Activated naive CD4-positive, alpha-beta T cell treated with anti-CD3 and anti-CD28 coated beads, Interleukin-2, amount 10 ng/mL, durations not matched to agents 7 days and 5 days (primary cell): ENCODE data around the gene CMC1.

ENCODE experiments used
- CTCF ChIA-PET: fragments of 350-600 bp; sonication (Branson Sonifier 250); formaldehyde crosslinking; loops from one replicate; lab custom pipeline; 2021; ENCODE audit warnings: antibody characterized with exemption; lab: Charles Lee
- DNase-seq: peaks from one replicate; pipeline ENCODE4 v3.0.0-alpha.2; 2020
- H3K27ac Mint-ChIP-seq: one replicate; pipeline ENCODE4 v1.8.0; 2021; ENCODE audit warnings: mild to moderate bottlenecking, moderate library complexity, mixed read lengths
- H3K27me3 Mint-ChIP-seq: one replicate; pipeline ENCODE4 v1.8.0; 2021; ENCODE audit warnings: mild to moderate bottlenecking, mixed read lengths
- H3K36me3 Mint-ChIP-seq: one replicate; pipeline ENCODE4 v1.8.0; 2021; ENCODE audit warnings: mixed read lengths
- H3K4me1 Mint-ChIP-seq: one replicate; pipeline ENCODE4 v1.8.0; 2021; ENCODE audit warnings: mixed read lengths
- H3K4me3 Mint-ChIP-seq: one replicate; pipeline ENCODE4 v1.8.0; 2021; ENCODE audit warnings: mild to moderate bottlenecking, moderate library complexity, mixed read lengths
- H3K9me3 Mint-ChIP-seq: one replicate; pipeline ENCODE4 v1.8.0; 2021; ENCODE audit warnings: mixed read lengths

The CMC1 gene

DNA sequence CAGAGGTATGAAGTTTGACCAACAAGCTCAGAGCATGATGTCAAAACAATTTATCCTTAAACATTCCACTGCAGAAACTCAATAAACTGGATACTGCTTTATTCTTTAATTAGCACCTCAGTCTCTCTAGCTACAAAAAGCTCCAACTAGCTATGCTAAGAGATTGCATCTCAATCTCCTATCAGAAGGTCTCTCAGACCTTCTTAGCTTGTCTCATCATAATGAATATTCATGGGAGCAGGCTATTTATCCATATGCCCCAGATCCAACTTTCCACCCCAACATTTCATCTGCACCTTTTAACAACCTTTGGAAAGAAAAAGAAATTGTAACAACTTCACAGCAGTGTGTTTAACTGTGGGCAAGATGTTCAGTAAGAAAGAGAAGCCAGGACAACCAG, 95.8 kb downstream of the CMC1 start:
- Mint-ChIP-seq H3K27me3 (no peaks in the 10 kb centered on the region), H3K27ac (no peak overlapping the region), H3K4me1 (peaks cover 18% of the 10 kb centered on the region), H3K9me3 (no peaks in the 10 kb centered on the region), H3K4me3 (no peak overlapping the region), H3K36me3 (peaks cover 20% of the 10 kb centered on the region)
- DNase-seq: no peak
- CTCF ChIA-PET: interaction anchor here (1.3 kb wide), 1 partner anchor 11 kb away, joined by 3 read pairs; the partner anchor contains the start of genes AZI2 and ZCWPW2

- Mint-ChIP-seq H3K4me1 (peaks cover 45% of the 10 kb centered on the region), H3K4me3 (no peak overlapping the region), H3K27me3 (no peaks in the 10 kb centered on the region), H3K9me3 (no peaks in the 10 kb centered on the region), H3K36me3 (peaks cover 9% of the 10 kb centered on the region), H3K27ac (no peak overlapping the region)
- DNase-seq: no peak
- CTCF ChIA-PET: no interaction called here
Measured at GRCh38 chr3:28343144-28343543, 101.7 kb downstream of the CMC1 start.

- H3K9me3 Mint-ChIP-seq: no peaks in the 10 kb centered on the region
- peaks cover 7% of the 10 kb centered on the region for H3K36me3 Mint-ChIP-seq
- H3K4me3 Mint-ChIP-seq: no peak overlapping the region
- H3K27me3 Mint-ChIP-seq: no peaks in the 10 kb centered on the region
- CTCF ChIA-PET: interaction anchor here (0.6 kb wide), 1 partner anchor 662 kb away, joined by 3 read pairs; no protein-coding TSS in a partner anchor
- no peak for DNase-seq
- peaks cover 61% of the 10 kb centered on the region for H3K4me1 Mint-ChIP-seq
- H3K27ac Mint-ChIP-seq: no peak overlapping the region
Measured at GRCh38 chr3:28345690-28346089, 104.3 kb downstream of the CMC1 start.

DNA sequence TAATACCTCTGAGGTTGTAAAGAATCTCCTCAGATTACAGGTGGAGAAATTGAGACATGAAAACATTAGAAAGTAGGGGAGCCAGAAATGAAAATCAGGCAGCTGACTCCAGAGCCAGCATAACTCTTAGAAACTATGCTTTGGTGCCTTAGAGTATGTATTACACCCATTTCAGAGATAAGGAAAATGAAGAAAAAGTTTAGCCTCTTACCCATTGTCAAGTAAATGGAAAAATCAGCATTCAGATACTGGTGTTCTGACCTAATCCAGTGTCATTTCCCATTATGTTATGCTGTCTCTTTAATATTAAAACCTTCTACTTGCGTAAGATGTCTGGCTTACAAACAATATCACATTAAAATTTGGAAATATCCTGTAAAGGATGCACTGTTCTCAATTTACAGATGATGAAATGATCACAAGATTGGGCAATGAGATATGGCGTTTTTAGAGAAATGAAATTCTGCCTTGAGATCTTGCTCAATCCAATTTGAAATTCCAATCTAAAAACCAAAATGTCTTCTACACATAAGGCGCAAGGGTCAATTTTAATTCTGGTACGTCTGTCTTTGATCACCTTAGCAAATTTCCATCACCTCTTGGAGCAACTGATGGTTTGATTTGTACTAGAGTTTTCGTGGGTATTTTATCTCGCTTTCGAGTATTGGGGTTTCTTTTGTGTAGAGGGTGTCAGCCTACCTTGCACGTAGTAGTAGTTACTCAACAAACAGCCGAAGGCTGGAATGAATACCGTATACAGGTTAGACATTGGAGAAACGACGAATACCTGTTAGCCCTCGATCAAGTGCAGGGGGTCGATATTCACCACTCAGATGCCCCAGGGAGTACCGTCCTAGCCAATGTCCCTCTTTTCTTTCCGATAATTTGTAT, 106.2 kb downstream of the CMC1 start:
- Mint-ChIP-seq H3K36me3 (peaks cover 16% of the 10 kb centered on the region), H3K27ac (peak overlapping the region; percentile 96), H3K9me3 (peaks cover 6% of the 10 kb centered on the region), H3K4me1 (peaks cover 56% of the 10 kb centered on the region), H3K27me3 (no peaks in the 10 kb centered on the region), H3K4me3 (peak overlapping the region; percentile 90)
- CTCF ChIA-PET: interaction anchor here (0.9 kb wide), 1 partner anchor 11 kb away, joined by 3 read pairs; no protein-coding TSS in a partner anchor
- DNase-seq: no peak

GRCh38 chr3:28348265-28348628, 106.8 kb downstream of the CMC1 start:
- H3K36me3 Mint-ChIP-seq: peaks cover 12% of the 10 kb centered on the region
- CTCF ChIA-PET: interaction anchor here (0.6 to 1.4 kb wide), 5 partner anchors 11 to 916 kb away, joined by 3 to 4 read pairs (median 3); no protein-coding TSS in a partner anchor
- H3K27me3 Mint-ChIP-seq: no peaks in the 10 kb centered on the region

GRCh38 chr3:28348629-28349468, 107.4 kb downstream of the CMC1 start, which contains the start of the genes AZI2 and ZCWPW2:
Gene AZI2, minus strand, starts transcription at chr3:28348824. Its CDS starts 8,207 bp downstream, at chr3:28340617.
Gene ZCWPW2, plus strand, starts transcription at chr3:28348721. Its CDS starts 64,348 bp downstream, at chr3:28413069.
- DNase-seq: peak; percentile 94
- Mint-ChIP-seq H3K4me3 (peak within 1 kb of the TSS; percentile 90), H3K9me3 (peaks cover 7% of the 10 kb centered on the region), H3K4me1 (peaks cover 49% of the 10 kb centered on the region), H3K36me3 (peaks cover 16% of the 10 kb centered on the region), H3K27ac (peak within 1 kb of the TSS; percentile 96), H3K27me3 (no peaks in the 10 kb centered on the region)
- CTCF ChIA-PET: interaction anchor here (0.6 to 1.5 kb wide), 7 partner anchors 12 to 917 kb away, joined by 3 to 4 read pairs (median 3); no protein-coding TSS in a partner anchor

More at GRCh38 chr3:28348265-28348628, 106.8 kb downstream of the CMC1 start:
- peak overlapping the region; percentile 96 for H3K27ac Mint-ChIP-seq
- peaks cover 6% of the 10 kb centered on the region for H3K9me3 Mint-ChIP-seq
- no peak for DNase-seq
- peaks cover 52% of the 10 kb centered on the region for H3K4me1 Mint-ChIP-seq
- H3K4me3 Mint-ChIP-seq: peak overlapping the region; percentile 90

- Mint-ChIP-seq H3K36me3 (peaks cover 20% of the 10 kb centered on the region), H3K27me3 (no peaks in the 10 kb centered on the region), H3K4me3 (peak overlapping the region; percentile 90), H3K9me3 (peaks cover 10% of the 10 kb centered on the region), H3K4me1 (peaks cover 49% of the 10 kb centered on the region), H3K27ac (peak overlapping the region; percentile 96)
- CTCF ChIA-PET: interaction anchor here (0.8 to 1.5 kb wide), 5 partner anchors 15 to 638 kb away, joined by 3 to 4 read pairs (median 3); no protein-coding TSS in a partner anchor
- no peak for DNase-seq
Measured at GRCh38 chr3:28349469-28350000, 108.1 kb downstream of the CMC1 start.
